Sigmoid colon (tissue), 7 donors: ENCODE measurements around the gene KRTAP12-1. TPM values are rescaled to one million over a fixed set of nuclear protein-coding genes. Genes with fewer than 3 reads are reported as not detected.

Experiments used
- DNase-seq: peaks from one replicate; pipeline ENCODE4 v3.0.0-alpha.2; 2019
- H3K27ac ChIP-seq, 4 donors: fragments of 200-600 bp; sonication (generic); one replicate each; pipeline ENCODE4 v1.5.1; 2016 to 2019; ENCODE audit warnings: mild to moderate bottlenecking in 1 of 4
- H3K27me3 ChIP-seq, 3 donors: fragments of 200-600 bp; sonication (generic); one replicate each; pipeline ENCODE4 v1.5.1; 2019; ENCODE audit warnings: mild to moderate bottlenecking in 1 of 3
- H3K36me3 ChIP-seq, 4 donors: fragments of 200-600 bp; sonication (generic); one replicate each; pipeline ENCODE4 v1.5.1; 2016 to 2019
- H3K4me1 ChIP-seq, 4 donors: fragments of 200-600 bp; sonication (generic); one replicate each; pipeline ENCODE4 v1.5.1; 2017 to 2019
- H3K4me3 ChIP-seq, 4 donors: fragments of 200-600 bp; sonication (generic); one replicate each; pipeline ENCODE4 v1.5.1; 2017 to 2019; ENCODE audit warnings: mild to moderate bottlenecking in 2 of 4, moderate library complexity in 1 of 4
- H3K9me3 ChIP-seq, 4 donors: fragments of 200-600 bp in 3 of 4; sonication (generic) in 3 of 4; one replicate each; pipeline versions ENCODE4 v1.5.1 to v1.6.1; 2013 to 2019
- EP300 ChIP-seq, 4 donors: sonication (generic); formaldehyde crosslinking; IDR thresholded peaks; one replicate each; pipeline ENCODE4 v1.6.1; 2017; ENCODE audit warnings: antibody characterized with exemption in 4 of 4
- POLR2A ChIP-seq, 2 donors: fragments of 450-650 bp; IDR thresholded peaks; one replicate each; pipeline ENCODE4 v1.6.1; 2016; ENCODE audit warnings: antibody characterized with exemption in 2 of 2, mild to moderate bottlenecking in 2 of 2, moderate library complexity in 2 of 2
- POLR2AphosphoS5 ChIP-seq, 4 donors: sonication (generic); formaldehyde crosslinking; IDR thresholded peaks; one replicate each; pipeline ENCODE4 v1.6.1; 2017; ENCODE audit warnings: antibody characterized with exemption in 4 of 4
- WGBS, 2 donors: extraction: QIAGEN DNeasy Blood & Tissue Kit; methylation state at CpG; one replicate each; pipeline ENCODE4 v1.1.7; 2013; 5-methylcytosine and 5-hydroxymethylcytosine counted together
- intact Hi-C: fragments of 100-400 bp; cut with DNase I; formaldehyde crosslinking; loops from one replicate; pipeline ENCODE4 v1.15.1; 2023
- polyA plus RNA-seq, 3 donors: library from polyadenylated mRNA; stranded (reverse); fragments of 200-250 nt; gene quantifications; one replicate each; pipeline ENCODE4 v1.2.3, GENCODE V29; 2013
- total RNA-seq, 4 donors: library from RNA; depleted of rRNA; stranded (reverse); fragments of >200 nt; gene quantifications; one replicate each; pipeline ENCODE4 v1.1.0, GENCODE V29; 2016
- TF ChIP-seq, protein P1 (sequence below), 4 experiments: fragments of 450-650 bp in 3 of 4; fragments of 200-600 bp in 1 of 4; IDR thresholded peaks; one replicate each; pipeline ENCODE4 v1.5.1; 2016 to 2019; ENCODE audit warnings: antibody characterized with exemption in 4 of 4, mild to moderate bottlenecking in 3 of 4, moderate library complexity in 2 of 4
- donor health status: healthy with polysubstance abuse.
- donor health status: Bipolar disorder and iron deficiency.
- donor health status: healthy.

The KRTAP12-1 gene
- total and polyA plus RNA-seq, 7 donors: not detected

DNA sequence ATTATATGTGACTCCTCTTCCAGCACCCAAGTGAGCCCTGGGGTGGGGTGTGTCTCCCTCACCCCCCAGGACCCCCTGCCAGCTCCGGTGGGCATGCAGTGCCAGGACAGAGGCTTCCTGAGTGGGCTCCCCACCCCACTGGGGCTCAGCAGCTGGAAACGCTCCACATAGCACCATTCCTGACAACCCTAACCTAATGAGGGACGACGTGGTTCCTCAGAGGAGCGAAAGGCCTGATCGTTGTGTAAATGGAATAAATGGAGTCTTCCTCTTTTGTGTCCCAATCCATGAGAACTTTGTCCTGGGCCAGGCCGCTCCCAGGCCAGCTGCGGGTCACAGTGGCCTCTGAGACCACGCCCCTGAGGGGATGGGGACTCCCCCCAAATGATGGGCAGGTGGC, 31.2 kb upstream of the KRTAP12-1 start:
- Histone ChIP-seq H3K27me3 (peaks cover 32 to 64% (median 58%) of the 10 kb centered on the region in 3 donors), H3K9me3 (no peaks in the 10 kb centered on the region), H3K27ac (no peak overlapping the region), H3K4me3 (no peak overlapping the region), H3K36me3 (no peaks in the 10 kb centered on the region), H3K4me1 (peaks cover 0 to 17% (median 8%) of the 10 kb centered on the region in 4 donors)
- 23 to 51% methylated on average over 9 of the region's 9 CpGs for WGBS, 2 donors
- TF ChIP-seq, protein P1, sequence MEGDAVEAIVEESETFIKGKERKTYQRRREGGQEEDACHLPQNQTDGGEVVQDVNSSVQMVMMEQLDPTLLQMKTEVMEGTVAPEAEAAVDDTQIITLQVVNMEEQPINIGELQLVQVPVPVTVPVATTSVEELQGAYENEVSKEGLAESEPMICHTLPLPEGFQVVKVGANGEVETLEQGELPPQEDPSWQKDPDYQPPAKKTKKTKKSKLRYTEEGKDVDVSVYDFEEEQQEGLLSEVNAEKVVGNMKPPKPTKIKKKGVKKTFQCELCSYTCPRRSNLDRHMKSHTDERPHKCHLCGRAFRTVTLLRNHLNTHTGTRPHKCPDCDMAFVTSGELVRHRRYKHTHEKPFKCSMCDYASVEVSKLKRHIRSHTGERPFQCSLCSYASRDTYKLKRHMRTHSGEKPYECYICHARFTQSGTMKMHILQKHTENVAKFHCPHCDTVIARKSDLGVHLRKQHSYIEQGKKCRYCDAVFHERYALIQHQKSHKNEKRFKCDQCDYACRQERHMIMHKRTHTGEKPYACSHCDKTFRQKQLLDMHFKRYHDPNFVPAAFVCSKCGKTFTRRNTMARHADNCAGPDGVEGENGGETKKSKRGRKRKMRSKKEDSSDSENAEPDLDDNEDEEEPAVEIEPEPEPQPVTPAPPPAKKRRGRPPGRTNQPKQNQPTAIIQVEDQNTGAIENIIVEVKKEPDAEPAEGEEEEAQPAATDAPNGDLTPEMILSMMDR (IDR thresholded peaks at IDR 0.05): no peak
- no peak for TF ChIP-seq POLR2A (IDR thresholded peaks at IDR 0.05)
- TF ChIP-seq POLR2AphosphoS5 (IDR thresholded peaks at IDR 0.05): no peak
- TF ChIP-seq EP300 (IDR thresholded peaks at IDR 0.05): no peak
- intact Hi-C loops: no loop called here
- no peak for DNase-seq

DNA sequence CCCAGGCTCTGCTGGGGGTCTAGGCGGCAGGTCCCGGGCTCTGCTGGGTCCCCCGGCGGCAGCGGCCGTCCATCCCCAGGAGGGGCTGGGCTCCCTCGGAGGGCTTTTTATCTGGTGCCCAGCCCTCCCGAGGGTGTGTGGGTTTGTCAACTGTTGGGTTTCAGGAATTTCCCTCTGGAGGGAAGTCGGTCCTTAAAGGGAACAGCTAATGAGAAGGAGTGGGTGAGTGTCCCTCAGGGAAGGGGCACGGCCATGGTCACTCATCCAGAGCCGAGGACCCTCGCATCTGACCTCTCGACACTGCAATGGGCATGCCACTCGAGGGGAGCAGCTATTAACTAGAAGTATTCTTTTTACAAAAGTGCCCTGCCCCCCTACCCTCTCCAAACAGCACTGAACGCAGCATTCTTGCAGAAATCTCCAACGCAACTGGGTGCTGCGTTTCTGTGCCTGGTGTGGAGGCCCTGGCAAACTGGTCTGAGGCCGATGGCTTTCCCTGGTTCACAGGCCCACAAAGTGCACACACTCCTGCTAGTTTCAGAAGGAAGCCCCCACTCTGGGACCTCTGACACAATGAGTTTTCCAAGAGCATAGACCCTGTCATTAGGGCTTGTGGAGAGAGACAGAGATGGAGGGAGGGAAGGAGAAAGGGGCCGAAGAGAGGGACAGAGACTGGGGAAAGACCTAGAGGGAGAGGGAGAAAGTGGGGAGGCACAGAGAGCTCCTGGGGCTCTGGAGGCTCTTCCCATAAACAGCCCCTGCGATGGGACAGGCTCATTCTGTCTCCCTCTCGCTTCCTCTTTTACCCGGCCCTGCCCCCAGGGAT, 30.5 kb upstream of the KRTAP12-1 start:
- no peaks in the 10 kb centered on the region for H3K36me3 ChIP-seq
- TF ChIP-seq POLR2AphosphoS5 (IDR thresholded peaks at IDR 0.05): no peak
- TF ChIP-seq, protein P1 (IDR thresholded peaks at IDR 0.05): no peak
- no peak for TF ChIP-seq POLR2A (IDR thresholded peaks at IDR 0.05)
- TF ChIP-seq EP300 (IDR thresholded peaks at IDR 0.05): no peak
- intact Hi-C loops: no loop called here
- peaks cover 0 to 17% (median 8%) of the 10 kb centered on the region in 4 donors for H3K4me1 ChIP-seq
- no peaks in the 10 kb centered on the region for H3K9me3 ChIP-seq
- H3K27ac ChIP-seq: no peak overlapping the region
- peaks cover 30 to 71% (median 65%) of the 10 kb centered on the region in 3 donors for H3K27me3 ChIP-seq
- no peak for DNase-seq
- 17 to 22% methylated on average over 22 of the region's 22 CpGs for WGBS, 2 donors
- H3K4me3 ChIP-seq: no peak overlapping the region

DNA sequence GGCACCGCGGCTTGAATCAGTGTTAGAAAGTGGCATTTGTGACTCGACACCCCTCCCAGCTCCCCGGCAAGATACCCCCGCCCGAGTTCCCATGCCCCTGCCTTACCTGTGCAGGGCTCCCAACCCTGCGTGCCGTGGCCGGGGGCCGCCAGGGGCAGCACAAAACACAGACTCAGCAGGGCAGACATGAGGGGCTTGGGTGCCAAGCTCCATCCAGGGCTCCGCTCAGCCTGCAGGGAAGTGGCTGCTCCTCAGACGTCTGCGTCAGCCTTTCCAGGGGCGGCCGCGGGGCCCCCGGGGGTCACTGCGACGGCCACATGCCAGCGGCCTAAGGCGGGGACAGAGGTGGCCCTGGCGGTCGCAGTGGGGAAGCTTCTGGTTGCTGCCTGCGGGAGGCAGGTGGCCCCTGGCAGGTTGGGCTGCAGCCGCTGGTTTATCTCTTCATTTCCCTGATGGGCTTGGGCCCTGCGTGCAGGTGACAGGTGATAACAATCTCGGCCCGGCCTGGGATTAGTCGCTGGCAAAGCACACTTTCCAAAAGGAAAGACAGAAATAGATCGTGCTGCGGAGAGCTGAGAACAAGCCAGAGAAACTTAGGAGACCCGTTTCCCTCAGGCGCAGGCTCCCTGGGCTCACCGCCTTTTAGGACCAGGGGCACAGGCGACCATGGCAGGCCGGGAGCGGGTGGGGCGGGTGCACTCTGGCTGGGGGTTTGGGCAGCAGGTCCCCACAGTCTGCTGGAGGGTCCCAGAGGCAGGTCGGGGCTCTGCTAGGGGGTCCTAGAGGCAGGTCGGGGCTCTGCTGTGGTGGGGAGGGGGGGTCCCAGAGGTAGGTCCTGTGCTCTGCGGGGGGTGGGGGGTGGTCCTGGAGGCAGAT, 29.6 kb upstream of the KRTAP12-1 start, which contains the start of gene TSPEAR:
TSPEAR (minus strand) TSS at position 246 of the 876 bp plus-strand sequence; CDS start at position 188, 58 bp downstream.
- peak; percentile 54 for DNase-seq
- 3 to 4% methylated on average over 41 of the region's 41 CpGs for WGBS, 2 donors
- Histone ChIP-seq H3K4me1 (peaks cover 0 to 17% (median 8%) of the 10 kb centered on the region in 4 donors), H3K27me3 (peaks cover 39 to 80% (median 73%) of the 10 kb centered on the region in 3 donors), H3K27ac (no peak within 1 kb of the TSS), H3K4me3 (no peak within 1 kb of the TSS), H3K36me3 (no peaks in the 10 kb centered on the region), H3K9me3 (no peaks in the 10 kb centered on the region)
- TF ChIP-seq POLR2A (IDR thresholded peaks at IDR 0.05): no peak
- no peak for TF ChIP-seq POLR2AphosphoS5 (IDR thresholded peaks at IDR 0.05)
- TF ChIP-seq, protein P1 (IDR thresholded peaks at IDR 0.05): no peak
- no peak for TF ChIP-seq EP300 (IDR thresholded peaks at IDR 0.05)
- intact Hi-C loops: no loop called here

DNA sequence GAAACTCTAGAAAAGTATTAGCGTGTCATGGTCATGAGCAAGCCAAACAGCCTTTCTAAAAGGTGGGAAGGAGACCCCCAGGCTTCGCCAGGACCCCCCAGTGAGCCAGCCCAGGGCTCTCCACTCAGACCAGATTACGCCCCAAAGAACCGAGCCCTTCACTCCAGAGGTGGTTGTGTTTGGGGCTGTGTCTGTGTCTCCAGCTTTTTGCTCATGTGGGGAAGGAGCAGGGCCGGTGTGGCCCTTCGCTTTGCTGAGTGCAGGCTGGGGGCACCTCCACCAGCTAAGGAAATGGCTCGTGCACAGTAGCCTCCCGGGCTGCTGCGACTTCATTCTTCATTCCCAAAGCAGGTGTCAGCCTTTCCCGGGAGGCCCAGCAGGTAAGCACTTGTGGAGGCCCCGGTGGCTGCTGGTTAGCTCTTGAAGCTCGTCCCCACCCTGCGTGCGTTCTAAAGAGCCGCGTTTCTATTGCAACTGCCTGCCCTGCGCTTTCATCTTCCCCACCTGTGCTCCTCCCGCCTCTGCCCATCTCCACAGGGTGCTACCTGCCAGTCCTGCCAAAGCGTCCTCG, 28.9 kb upstream of the KRTAP12-1 start:
- Histone ChIP-seq H3K4me3 (no peak overlapping the region), H3K4me1 (peaks cover 0 to 17% (median 8%) of the 10 kb centered on the region in 4 donors), H3K27ac (no peak overlapping the region), H3K9me3 (no peaks in the 10 kb centered on the region), H3K27me3 (peaks cover 44 to 87% (median 81%) of the 10 kb centered on the region in 3 donors), H3K36me3 (no peaks in the 10 kb centered on the region)
- DNase-seq: peak; percentile 40
- TF ChIP-seq, protein P1 (IDR thresholded peaks at IDR 0.05): no peak
- TF ChIP-seq POLR2A (IDR thresholded peaks at IDR 0.05) (no peak), EP300 (IDR thresholded peaks at IDR 0.05) (no peak), POLR2AphosphoS5 (IDR thresholded peaks at IDR 0.05) (no peak)
- intact Hi-C loops: no loop called here
- WGBS, 2 donors: 5 to 6% methylated on average over 20 of the region's 20 CpGs
